Activated CD4-positive, alpha-beta T cell treated with anti-CD3 and anti-CD28 coated beads for 1 hour (primary cell): ENCODE results near the gene RUVBL2.
"Not testable (repeated sequence)": the region's sequence is repeated elsewhere in the genome, so short reads cannot be mapped to it uniquely, and the experiment has no call there.

Experiments
- DNase-seq: peaks from one replicate; pipeline ENCODE4 v3.0.0-alpha.2; 2020

Gene RUVBL2

DNA sequence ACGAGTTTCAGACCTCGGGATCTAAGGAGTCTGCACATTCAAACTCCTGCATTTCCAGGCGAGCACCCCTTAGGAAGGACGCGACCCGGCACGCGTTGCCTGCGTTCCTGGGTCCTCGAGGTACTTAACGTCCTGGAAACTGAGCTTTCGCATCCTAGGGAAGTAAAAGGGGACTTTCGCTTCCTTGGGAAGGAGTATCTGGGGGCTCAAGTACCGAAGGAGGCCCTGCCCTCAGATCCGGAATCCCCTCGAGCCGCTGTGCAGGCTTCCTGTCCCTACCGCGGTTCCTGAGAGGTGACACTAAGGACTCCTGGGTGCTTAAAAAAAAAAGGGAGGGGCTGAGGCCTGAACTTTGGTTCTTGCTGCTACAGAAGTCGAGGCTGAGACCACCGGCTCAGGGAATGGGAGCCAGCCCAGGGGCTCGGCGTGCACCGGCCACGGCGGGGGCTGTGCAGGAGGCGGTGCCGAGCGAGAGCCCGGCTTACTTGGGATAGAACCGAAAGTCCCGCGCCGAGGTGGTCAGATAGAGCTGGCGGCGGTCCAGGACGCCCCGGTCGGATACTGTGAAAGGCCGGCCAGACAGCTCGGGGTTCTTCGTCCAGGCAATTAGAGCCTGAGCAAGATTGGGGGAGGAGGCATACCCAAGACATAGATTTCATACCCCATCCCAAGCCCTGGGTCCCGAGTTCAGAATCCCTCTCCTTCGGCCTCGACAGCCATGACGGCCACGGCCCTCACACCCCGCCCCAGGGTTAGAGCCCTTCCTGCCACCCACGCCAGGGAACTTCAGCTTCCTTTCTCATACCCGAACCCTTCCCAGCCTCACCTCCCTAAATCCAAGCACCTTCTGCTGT lies 24.9 kb downstream of the RUVBL2 start:
- DNase-seq: not testable (repeated sequence)

DNA sequence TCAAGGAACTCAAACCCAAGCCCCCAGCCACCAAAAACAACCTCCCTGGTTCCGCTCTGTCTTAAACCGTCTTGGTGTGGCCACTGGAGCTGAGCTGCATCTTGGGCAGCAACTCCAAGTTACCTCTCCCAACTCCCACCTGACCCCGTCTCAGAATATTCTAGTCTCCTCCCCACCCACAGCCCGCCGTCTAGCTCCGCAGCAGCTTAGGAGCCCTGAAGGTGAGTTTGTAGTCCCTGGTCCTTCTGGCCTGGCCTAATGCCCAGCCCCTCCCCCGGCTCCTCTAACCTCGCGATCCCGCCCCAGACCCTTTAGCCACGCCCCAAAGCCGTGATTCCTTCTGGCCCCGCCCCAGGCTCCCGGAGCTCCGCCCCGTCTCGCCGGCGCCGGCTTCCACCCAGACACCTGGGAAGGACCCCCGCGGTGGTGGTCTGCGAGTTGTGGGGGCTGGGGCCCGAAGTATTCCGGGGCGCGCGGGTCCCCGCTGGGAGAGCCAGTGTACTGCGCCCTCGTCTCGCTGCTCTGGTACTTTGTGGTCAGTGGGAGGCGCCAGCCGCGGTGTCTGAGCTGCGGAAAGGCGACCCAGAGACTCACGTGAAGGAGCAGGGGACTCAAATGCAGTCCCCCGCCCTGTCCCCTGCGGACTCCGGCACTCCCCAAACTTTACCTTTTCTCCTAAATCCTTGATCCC lies 25.7 kb downstream of the RUVBL2 start:
- peak; percentile 57 for DNase-seq

DNA sequence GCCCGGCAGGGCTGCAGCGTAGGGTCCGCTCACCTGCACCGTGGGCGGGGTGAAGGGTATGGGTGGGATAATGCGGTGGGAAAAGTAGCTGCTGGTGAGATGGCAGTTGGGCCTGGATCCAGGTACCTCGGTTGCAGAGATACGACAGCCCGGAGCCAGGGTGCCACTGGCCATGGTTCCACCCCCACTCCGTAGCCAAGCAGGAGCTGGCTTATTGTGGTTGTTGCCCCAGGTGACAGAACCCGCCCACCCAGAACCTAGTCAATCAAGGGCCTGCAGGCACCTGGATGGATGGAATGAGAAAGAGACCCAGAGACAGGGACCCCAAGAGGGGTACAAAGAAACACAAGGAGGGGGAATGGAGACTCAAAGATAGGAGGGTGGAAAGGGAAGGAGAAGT lies 26.7 kb downstream of the RUVBL2 start:
- DNase-seq: no peak

DNA sequence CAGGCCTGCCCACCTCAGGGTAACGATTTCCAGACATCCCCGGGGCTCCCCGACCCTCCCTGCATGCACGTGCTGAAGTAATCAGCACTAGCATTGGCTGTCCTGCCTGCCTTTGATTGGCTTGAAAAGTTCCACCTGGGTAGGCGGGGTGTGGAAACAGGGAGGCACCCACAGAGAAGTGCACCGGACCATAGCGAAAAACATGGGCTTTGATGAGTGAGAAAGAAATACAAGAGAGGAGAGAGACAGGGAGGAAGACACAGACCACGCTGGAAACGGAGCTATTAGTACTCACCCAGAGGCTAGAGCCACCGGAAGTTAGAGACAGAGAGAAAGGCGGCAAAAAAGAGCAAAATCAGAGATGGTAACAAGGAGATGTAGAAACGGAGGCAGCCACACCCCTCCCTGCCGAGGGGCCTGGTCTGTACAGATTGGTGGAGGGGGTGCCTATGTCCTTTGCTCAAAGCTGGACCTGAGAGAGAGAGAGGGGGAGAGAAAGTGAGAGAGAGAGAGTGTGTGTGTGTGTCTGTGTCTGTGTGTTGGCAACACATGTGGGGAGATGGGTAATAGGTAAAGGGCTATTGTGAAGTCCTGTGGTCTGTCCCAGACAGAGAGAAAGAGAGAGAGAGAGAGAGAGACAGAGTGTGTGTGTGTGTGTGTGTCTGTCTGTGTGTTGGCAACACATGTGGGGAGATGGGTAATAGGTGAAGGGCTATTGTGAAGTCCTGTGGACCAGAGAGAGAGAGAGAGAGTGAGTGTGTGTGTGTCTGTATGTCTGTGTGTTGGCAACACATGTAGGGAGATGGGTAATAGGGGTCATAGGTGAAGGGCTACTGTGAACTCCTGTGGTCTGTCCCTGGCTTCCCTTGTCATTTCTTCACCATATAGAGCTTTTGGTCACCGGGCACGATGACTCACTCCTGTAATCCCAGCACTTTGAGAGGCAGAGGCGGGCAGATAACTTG lies 27.5 kb downstream of the RUVBL2 start:
- DNase-seq: no peak

DNA sequence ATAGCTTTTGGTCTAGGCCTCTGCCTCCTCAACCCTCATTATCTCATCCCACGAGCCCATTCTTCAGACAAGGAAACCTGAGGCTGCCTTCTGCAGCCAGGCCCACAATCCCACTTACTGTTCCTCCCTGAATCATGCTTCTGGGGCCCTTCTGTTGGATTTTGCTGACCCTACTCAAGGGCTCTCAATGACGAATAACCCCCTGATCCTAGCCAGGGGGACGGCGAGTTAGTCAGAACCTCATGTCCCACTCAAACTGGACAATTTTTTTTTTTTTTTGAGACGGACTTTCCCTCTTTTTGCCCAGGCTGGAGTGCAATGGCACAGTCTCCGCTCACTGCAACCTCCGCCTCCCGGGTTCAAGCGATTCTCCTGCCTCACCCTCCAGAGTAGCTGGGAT lies 28.4 kb downstream of the RUVBL2 start:
- no peak for DNase-seq

DNA sequence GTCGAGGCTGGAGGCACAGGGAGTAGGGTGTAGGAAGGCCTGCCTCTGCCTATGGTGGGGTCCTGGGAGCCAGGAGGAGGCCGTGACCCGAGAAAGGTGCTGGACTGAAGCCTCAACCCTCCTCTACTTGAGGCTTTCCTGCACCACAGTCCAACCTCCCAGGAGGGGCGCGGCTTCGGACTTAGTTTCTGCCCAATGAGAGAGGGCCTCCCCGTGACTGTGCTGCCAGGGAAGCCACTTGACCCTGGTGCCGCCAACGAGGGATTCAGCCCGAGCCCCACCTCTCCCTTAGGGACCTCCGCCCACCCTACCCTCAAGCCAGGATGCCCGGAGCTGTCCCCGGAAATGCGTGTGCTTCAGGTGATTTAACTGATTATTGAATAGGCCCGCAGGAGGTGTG lies 30.5 kb downstream of the RUVBL2 start, which contains the start of gene CGB3:
TSS of gene CGB3 (minus strand) at position 101 of the 400 bp plus-strand sequence. CDS start 362 bp downstream, outside the sequence.
- DNase-seq: not testable (repeated sequence)

DNA sequence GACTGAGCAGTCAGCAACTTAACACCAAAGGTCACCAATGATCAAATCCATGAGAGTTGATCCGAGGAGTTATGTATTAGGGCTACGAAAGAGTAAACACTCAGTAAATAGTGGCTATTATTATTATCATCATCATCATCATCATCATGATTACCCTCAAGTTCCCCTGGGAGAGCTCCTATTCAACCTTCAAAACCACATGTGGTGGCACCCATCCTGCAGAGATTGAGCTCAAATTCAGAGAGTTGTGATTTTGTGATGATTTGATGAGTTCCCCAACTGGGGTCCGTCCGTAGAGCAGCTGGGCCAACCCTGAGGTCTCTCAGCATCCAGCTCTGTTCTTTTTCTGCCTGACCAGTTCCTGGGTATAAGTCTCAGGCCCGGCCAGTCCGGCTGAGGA lies 31.4 kb downstream of the RUVBL2 start:
- not testable (repeated sequence) for DNase-seq

DNA sequence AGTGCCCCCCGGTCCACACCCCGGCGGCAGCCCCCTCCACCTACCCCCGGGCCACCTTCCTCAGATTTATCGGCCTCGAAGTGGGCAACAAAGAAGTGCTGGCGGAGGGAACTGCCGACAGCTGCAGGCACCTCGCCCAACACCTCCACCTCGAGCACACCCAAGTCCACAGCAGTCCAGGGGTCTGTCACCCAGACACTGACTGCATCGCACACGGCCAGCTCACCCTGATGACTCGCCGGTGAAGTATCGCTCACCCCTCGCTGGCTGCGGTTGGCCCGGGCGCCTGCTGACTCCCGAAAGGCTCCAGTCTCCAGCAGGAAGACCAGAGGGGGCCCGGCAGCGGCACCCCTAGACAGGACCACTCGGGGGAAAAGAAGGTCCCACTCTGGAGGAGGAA lies 31.9 kb downstream of the RUVBL2 start:
- not testable (repeated sequence) for DNase-seq

DNA sequence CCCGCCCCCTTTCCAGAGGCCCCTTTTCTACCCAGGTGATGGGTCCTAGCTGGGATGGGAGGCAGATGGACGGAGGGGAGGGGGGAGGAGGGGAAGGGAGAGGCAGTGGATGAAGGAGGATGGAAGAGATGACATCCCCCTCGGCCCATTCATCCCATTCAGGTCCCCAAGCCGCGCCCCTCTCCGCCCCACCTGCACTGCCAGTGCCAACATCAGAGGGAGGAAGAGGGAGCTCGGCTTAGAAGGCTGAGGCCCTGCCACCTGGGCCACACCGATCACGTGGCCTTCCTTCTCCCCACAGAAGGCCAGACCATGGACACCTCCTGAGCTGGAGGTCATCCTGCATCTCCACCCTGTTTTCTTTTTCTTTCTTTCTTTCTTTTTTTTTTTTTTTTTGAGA lies 35.0 kb downstream of the RUVBL2 start:
- DNase-seq: not testable (repeated sequence)

DNA sequence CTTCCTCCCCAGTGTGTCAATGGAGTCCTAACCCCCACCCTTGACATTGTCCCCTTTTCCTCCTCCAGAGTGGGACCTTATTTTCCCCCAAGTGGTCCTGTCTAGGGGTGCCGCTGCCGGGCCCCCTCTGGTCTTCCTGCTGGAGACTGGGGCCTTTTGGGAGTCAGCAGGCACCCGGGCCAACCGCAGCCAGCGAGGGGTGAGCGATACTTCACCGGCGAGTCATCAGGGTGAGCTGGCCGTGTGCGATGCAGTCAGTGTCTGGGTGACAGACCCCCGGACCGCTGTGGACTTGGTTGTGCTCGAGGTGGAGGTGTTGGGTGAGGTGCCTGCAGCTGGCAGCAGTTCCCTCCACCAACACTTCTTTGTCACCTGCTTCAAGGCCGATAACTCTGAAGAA lies 36.1 kb downstream of the RUVBL2 start:
- DNase-seq: not testable (repeated sequence)

DNA sequence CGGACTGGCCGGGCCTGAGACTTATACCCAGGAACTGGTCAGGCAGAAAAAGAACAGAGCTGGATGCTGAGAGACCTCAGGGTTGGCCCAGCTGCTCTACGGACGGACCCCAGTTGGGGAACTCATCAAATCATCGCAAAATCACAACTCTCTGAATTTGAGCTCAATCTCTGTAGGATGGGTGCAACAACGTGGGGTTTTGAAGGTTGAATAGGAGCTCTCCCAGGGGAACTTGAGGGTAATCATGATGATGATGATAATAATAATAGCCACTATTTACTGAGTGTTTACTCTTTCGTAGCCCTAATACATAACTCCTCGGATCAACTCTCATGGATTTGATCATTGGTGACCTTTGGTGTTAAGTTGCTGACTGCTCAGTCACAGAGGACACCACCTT lies 36.6 kb downstream of the RUVBL2 start:
- not testable (repeated sequence) for DNase-seq

DNA sequence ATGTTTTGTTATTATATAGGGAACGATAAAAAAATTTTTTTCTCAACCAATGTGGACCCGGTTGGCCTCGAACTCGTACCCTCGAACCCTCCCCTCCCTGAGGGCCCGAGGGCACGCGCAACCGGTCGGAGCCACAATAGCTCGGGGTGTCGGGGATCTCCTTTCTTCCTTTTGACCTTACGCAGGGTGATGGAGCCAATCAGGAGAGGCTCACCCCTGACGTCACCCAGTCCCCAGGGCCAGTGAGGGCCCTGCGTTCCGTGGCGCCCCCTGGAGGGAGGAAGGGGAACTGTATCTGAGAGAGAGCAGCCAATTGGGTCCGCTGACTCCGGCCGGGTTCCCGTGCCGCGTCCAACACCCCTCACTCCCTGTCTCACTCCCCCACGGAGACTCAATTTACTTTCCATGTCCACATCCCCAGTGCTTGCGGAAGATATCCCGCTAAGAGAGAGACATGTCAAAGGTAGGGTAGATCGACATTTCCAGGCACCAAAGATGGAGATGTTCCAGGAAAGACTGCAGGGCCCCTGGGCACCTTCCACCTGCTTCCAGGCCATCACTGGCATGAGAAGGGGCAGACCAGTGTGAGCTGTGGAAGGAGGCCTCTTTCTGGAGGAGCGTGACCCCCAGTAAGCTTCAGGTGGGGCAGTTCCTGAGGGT lies 38.1 kb downstream of the RUVBL2 start, which contains the start of gene CGB2:
TSS of gene CGB2 (plus strand) at position 249 of the 660 bp plus-strand sequence. CDS start at position 455, 206 bp downstream.
- DNase-seq: not testable (repeated sequence)

DNA sequence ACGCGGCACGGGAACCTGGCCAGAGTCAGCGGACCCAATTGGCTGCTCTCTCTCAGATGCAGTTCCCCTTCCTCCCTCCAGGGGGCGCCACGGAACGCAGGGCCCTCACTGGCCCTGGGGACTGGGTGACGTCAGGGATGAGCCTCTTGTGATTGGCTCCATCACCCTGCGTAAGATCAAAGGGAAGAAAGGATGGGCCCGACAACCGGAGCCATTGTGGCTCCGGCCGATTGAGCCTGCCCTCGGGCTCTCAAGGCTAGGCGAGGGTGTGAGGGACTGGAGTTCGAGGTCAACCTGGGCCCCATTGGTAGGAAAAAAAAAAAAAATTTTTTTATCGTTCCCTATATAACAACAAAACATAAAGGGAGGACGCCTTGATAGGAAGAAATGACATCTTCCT lies 43.1 kb downstream of the RUVBL2 start, which contains the start of gene CGB1:
TSS of gene CGB1 (minus strand) at position 81 of the 400 bp plus-strand sequence. CDS start 184 bp downstream, outside the sequence.
- not testable (repeated sequence) for DNase-seq

DNA sequence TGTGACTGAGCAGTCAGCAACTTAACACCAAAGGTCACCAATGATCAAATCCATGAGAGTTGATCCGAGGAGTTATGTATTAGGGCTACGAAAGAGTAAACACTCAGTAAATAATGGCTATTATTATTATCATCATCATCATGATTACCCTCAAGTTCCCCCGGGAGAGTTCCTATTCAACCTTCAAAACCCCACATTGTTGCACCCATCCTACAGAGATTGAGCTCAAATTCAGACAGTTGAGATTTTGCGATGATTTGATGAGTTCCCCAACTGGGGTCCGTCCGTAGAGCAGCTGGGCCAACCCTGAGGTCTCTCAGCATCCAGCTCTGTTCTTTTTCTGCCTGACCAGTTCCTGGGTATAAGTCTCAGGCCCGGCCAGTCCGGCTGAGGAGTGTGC lies 44.4 kb downstream of the RUVBL2 start:
- DNase-seq: not testable (repeated sequence)

DNA sequence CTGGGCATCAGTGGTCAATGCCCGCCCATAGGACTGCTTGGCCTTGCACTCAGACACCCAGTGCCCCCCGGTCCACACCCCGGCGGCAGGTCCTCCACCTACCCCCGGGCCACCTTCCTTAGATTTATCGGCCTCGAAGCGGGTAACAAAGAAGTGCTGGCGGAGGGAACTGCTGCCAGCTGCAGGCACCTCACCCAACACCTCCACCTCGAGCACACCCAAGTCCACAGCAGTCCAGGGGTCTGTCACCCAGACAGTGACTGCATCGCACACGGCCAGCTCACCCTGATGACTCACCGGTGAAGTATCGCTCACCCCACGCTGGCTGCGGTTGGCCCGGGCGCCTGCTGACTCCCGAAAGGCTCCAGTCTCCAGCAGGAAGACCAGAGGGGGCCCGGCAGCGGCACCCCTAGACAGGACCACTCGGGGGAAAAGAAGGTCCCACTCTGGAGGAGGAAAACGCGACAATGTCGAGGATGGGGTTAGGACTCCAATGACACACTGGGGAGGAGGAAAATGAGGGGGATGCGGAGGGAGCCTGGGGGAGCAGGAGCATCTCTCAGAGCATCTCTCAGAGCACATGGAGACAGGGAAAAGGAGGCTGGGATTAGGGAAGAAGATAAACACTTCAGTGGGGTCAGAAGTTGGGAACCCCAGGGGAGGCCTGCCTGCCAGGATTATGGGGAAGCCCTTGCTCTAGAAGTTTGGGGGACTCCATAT lies 45.0 kb downstream of the RUVBL2 start:
- DNase-seq: not testable (repeated sequence)

DNA sequence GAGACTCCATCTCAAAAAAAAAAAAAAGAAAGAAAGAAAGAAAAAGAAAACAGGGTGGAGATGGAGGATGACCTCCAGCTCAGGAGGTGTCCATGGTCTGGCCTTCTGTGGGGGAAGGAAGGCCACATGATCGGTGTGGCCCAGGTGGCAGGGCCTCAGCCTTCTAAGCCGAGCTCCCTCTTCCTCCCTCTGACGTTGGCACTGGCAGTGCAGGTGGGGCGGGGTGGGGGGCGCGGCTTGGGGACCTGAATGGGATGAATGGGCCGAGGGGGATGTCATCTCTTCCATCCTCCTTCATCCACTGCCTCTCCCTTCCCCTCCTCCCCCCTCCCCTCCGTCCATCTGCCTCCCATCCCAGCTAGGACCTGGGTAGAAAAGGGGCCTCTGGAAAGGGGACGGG lies 46.0 kb downstream of the RUVBL2 start:
- DNase-seq: not testable (repeated sequence)

DNA sequence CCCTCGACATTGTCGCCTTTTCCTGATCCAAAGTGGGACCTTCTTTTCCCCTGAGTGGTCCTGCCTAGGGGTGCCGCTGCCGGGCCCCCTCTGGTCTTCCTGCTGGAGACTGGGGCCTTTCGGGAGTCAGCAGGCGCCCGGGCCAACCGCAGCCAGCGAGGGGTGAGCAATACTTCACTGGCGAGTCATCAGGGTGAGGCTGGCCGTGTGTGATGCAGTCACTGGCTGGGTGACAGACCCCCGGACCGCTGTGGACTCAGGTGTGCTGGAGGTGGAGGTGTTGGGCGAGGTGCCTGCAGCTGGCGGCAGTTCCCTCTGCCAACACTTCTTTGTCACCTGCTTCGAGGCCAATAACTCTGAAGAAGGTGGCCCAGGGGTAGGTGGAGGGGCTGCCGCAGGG lies 48.5 kb downstream of the RUVBL2 start:
- no peak for DNase-seq

DNA sequence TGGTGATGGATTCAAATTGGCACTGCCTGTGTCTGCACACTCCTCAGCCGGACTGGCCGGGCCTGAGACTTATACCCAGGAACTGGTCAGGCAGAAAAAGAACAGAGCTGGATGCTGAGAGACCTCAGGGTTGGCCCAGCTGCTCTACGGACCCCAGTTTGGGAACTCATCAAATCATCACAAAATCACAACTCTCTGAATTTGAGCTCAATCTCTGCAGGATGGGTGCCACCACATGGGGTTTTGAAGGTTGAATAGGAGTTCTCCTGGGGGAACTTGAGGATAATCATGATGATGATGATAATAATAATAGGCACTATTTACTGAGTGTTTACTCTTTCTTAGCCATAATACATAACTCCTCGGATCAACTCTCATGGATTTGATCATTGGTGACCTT lies 49.0 kb downstream of the RUVBL2 start:
- not testable (repeated sequence) for DNase-seq

DNA sequence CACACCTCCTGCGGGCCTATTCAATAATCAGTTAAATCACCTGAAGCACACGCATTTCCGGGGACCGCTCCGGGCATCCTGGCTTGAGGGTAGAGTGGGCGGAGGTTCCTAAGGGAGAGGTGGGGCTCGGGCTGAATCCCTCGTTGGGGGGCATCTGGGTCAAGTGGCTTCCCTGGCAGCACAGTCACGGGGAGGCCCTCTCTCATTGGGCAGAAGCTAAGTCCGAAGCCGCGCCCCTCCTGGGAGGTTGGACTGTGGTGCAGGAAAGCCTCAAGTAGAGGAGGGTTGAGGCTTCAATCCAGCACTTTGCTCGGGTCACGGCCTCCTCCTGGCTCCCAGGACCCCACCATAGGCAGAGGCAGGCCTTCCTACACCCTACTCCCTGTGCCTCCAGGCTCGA lies 49.9 kb downstream of the RUVBL2 start, which contains the start of gene CGB5:
TSS of gene CGB5 (plus strand) at position 301 of the 400 bp plus-strand sequence. CDS start 362 bp downstream, outside the sequence.
- DNase-seq: not testable (repeated sequence)

DNA sequence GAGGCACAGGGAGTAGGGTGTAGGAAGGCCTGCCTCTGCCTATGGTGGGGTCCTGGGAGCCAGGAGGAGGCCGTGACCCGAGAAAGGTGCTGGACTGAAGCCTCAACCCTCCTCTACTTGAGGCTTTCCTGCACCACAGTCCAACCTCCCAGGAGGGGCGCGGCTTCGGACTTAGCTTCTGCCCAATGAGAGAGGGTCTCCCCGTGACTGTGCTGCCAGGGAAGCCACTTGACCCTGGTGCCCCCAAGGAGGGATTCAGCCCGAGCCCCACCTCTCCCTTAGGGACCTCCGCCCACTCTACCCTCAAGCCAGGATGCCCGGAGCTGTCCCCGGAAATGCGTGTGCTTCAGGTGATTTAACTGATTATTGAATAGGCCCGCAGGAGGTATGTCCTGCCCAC lies 55.3 kb downstream of the RUVBL2 start, which contains the start of gene CGB8:
TSS of gene CGB8 (minus strand) at position 101 of the 400 bp plus-strand sequence. CDS start 372 bp downstream, outside the sequence.
- not testable (repeated sequence) for DNase-seq

DNA sequence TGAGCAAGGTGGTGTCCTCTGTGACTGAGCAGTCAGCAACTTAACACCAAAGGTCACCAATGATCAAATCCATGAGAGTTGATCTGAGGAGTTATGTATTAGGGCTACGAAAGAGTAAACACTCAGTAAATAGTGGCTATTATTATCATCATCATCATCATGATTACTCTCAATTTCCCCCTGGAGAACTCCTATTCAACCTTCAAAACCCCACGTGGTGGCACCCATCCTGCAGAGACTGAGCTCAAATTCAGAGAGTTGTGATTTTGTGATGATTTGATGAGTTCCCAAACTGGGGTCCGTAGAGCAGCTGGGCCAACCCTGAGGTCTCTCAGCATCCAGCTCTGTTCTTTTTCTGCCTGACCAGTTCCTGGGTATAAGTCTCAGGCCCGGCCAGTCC lies 56.1 kb downstream of the RUVBL2 start:
- DNase-seq: not testable (repeated sequence)
